ENCODE data around the gene GJC3. TPM values are rescaled to one million over a fixed set of nuclear protein-coding genes. Genes with fewer than 3 reads are reported as not detected.
"Not testable (repeated sequence)": the region's sequence is repeated elsewhere in the genome, so short reads cannot be mapped to it uniquely, and the experiment has no call there.

The GJC3 gene
- total RNA-seq, 1 donor from 2014 or later = not detected

- Mint-ChIP-seq H3K27me3 (ENCODE audit: unreplicated experiment) (no peaks in the 10 kb centered on the region), H3K27ac (ENCODE audit: unreplicated experiment) (no peak overlapping the region)
- no peak for TF ChIP-seq CTCF (IDR thresholded peaks at IDR 0.05; ENCODE audit: partially characterized antibody, unreplicated experiment)
Observed at GRCh38 chr7:99898836-99899235, 30.6 kb downstream of the GJC3 start.

DNA sequence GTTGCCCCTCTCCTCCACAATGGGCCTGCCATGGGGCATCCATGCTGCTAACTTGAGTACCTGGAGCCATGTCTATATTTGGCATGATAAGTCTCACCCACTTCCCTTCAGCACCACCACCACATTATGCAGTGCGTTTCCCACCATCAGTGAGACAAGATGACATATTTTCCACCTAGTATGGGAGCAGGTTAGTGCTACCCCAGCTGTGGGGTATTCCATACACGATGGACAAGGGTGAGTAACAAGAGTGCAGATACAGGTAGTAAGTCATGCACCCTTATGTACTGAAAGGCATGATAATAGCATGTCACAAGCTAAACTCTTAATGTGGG is 31.4 kb downstream of the GJC3 start:
- Mint-ChIP-seq H3K36me3 (ENCODE audit: unreplicated experiment) (peaks cover 9% of the 10 kb centered on the region), H3K27ac (ENCODE audit: unreplicated experiment) (no peak overlapping the region), H3K4me3 (ENCODE audit: unreplicated experiment) (no peak overlapping the region), H3K4me1 (ENCODE audit: low read depth, unreplicated experiment) (no peaks in the 10 kb centered on the region), H3K9me3 (ENCODE audit: unreplicated experiment) (peaks cover 2% of the 10 kb centered on the region), H3K27me3 (ENCODE audit: unreplicated experiment) (no peaks in the 10 kb centered on the region)
- no peak for TF ChIP-seq CTCF (IDR thresholded peaks at IDR 0.05; ENCODE audit: partially characterized antibody, unreplicated experiment)
- no peak for DNase-seq

More at GRCh38 chr7:99898836-99899235, 30.6 kb downstream of the GJC3 start:
- Mint-ChIP-seq H3K4me3 (ENCODE audit: unreplicated experiment) (no peak overlapping the region), H3K9me3 (ENCODE audit: unreplicated experiment) (no peaks in the 10 kb centered on the region), H3K4me1 (ENCODE audit: low read depth, unreplicated experiment) (no peaks in the 10 kb centered on the region), H3K36me3 (ENCODE audit: unreplicated experiment) (peaks cover 13% of the 10 kb centered on the region)
- DNase-seq = no peak

DNA sequence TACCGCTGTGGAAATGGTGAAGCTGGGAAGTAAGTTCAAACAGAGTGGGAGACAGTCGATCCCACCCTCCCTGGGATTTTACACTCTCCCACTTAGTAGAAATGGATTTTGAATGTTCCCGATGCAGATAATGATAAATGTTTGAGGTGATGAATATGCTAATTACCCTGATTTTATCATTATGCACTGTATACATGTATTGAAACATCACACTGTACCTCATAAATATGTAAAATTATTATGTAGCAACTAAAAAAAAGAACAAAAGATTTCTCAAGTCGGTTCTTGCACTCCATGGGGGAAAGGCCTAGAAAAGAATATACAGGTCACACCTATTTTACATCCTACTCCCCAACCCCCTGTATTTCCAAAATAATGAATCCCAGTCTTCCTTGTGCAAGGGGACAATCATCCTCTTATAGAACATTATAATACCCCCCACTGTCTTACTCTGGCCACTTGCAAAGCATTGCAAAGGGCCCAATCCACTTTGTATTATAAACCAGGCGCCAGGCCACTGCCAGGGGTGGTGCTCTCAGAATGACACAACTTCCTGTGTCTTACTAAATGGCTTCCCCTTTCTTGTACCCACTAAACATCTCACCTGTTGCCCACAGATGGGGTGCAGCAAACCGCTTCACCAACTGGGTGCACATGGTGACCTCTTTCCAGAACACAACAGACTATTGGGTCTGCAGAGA is 31.9 kb downstream of the GJC3 start:
- no peak overlapping the region for H3K4me3 Mint-ChIP-seq (ENCODE audit: unreplicated experiment)
- no peak for DNase-seq
- no peaks in the 10 kb centered on the region for H3K4me1 Mint-ChIP-seq (ENCODE audit: low read depth, unreplicated experiment)
- no peak for TF ChIP-seq CTCF (IDR thresholded peaks at IDR 0.05; ENCODE audit: partially characterized antibody, unreplicated experiment)
- no peaks in the 10 kb centered on the region for H3K27me3 Mint-ChIP-seq (ENCODE audit: unreplicated experiment)
- peaks cover 9% of the 10 kb centered on the region for H3K36me3 Mint-ChIP-seq (ENCODE audit: unreplicated experiment)
- peaks cover 2% of the 10 kb centered on the region for H3K9me3 Mint-ChIP-seq (ENCODE audit: unreplicated experiment)
- no peak overlapping the region for H3K27ac Mint-ChIP-seq (ENCODE audit: unreplicated experiment)

GRCh38 chr7:99894738-99895137 is 34.7 kb downstream of the GJC3 start:
- DNase-seq = no peak
- H3K4me1 Mint-ChIP-seq (ENCODE audit: low read depth, unreplicated experiment) = no peaks in the 10 kb centered on the region
- no peak overlapping the region for H3K4me3 Mint-ChIP-seq (ENCODE audit: unreplicated experiment)
- H3K27me3 Mint-ChIP-seq (ENCODE audit: unreplicated experiment) = peaks cover 1% of the 10 kb centered on the region
- no peak overlapping the region for H3K27ac Mint-ChIP-seq (ENCODE audit: unreplicated experiment)
- peaks cover 10% of the 10 kb centered on the region for H3K36me3 Mint-ChIP-seq (ENCODE audit: unreplicated experiment)
- peaks cover 7% of the 10 kb centered on the region for H3K9me3 Mint-ChIP-seq (ENCODE audit: unreplicated experiment)
- no peak for TF ChIP-seq CTCF (IDR thresholded peaks at IDR 0.05; ENCODE audit: partially characterized antibody, unreplicated experiment)

- Mint-ChIP-seq H3K27me3 (ENCODE audit: unreplicated experiment) (peaks cover 1% of the 10 kb centered on the region), H3K4me1 (ENCODE audit: low read depth, unreplicated experiment) (no peaks in the 10 kb centered on the region), H3K9me3 (ENCODE audit: unreplicated experiment) (peaks cover 10% of the 10 kb centered on the region), H3K36me3 (ENCODE audit: unreplicated experiment) (peaks cover 17% of the 10 kb centered on the region), H3K27ac (ENCODE audit: unreplicated experiment) (no peak overlapping the region), H3K4me3 (ENCODE audit: unreplicated experiment) (no peak overlapping the region)
- DNase-seq = no peak
- no peak for TF ChIP-seq CTCF (IDR thresholded peaks at IDR 0.05; ENCODE audit: partially characterized antibody, unreplicated experiment)
Observed at GRCh38 chr7:99893280-99893679, 36.1 kb downstream of the GJC3 start.

DNA sequence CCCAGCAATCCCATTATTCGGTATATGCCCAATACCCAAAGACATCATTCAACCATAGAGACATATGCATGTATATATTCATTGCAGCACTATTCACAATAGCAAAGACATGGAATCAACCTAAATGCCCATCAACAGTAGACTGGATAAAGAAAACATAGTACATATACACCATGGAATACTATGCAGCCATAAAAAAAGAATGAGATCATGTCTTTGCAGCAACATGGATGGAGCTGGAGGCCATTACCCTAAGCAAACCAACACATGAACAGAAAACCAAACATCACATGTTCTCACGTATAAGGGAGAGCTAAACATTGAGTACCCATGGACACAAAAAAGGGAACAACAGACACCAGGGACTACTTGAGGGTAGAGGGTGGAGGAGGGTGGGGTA is 39.1 kb downstream of the GJC3 start:
- not testable (repeated sequence) for DNase-seq; H3K4me3 Mint-ChIP-seq (ENCODE audit: unreplicated experiment); H3K27me3 Mint-ChIP-seq (ENCODE audit: unreplicated experiment); H3K27ac Mint-ChIP-seq (ENCODE audit: unreplicated experiment); H3K4me1 Mint-ChIP-seq (ENCODE audit: low read depth, unreplicated experiment)
- H3K9me3 Mint-ChIP-seq (ENCODE audit: unreplicated experiment) = peaks cover 10% of the 10 kb centered on the region
- peaks cover 29% of the 10 kb centered on the region for H3K36me3 Mint-ChIP-seq (ENCODE audit: unreplicated experiment)

- Mint-ChIP-seq H3K36me3 (ENCODE audit: unreplicated experiment) (peaks cover 41% of the 10 kb centered on the region), H3K9me3 (ENCODE audit: unreplicated experiment) (peaks cover 10% of the 10 kb centered on the region)
- not testable (repeated sequence) for H3K27me3 Mint-ChIP-seq (ENCODE audit: unreplicated experiment); H3K27ac Mint-ChIP-seq (ENCODE audit: unreplicated experiment); H3K4me1 Mint-ChIP-seq (ENCODE audit: low read depth, unreplicated experiment); H3K4me3 Mint-ChIP-seq (ENCODE audit: unreplicated experiment); DNase-seq
Observed at GRCh38 chr7:99888366-99888765, 41.1 kb downstream of the GJC3 start.
